ENCODE results near the gene UPF2. TPM values are rescaled to one million over a fixed set of nuclear protein-coding genes. Genes with fewer than 3 reads are reported as not detected.

UPF2 gene
- total and polyA plus RNA-seq, 2 of the 4 experiments (the other 2 are of a cell fraction), result 9.2 to 14.3 TPM

GRCh38 chr10:12067336-12067735 lies 24.7 kb upstream of the UPF2 start:
- Histone ChIP-seq H3K4ac (ENCODE audit: low read depth, low read length) (peak overlapping the region; percentile 68; the same call in 1 of the 2 replicates), H3K36me3 (ENCODE audit: control insufficient read depth, insufficient read depth, low read length) (no peaks in the 10 kb centered on the region), H2AK9ac (replicated peaks; ENCODE audit: low read depth, low read length, poor library complexity) (no peak overlapping the region), H4K5ac (ENCODE audit: low read depth, low read length) (no peak overlapping the region; the same call in 1 of the 2 replicates), H4K91ac (ENCODE audit: insufficient read depth, low read depth, low read length) (no peak overlapping the region), H3K14ac (replicated peaks; ENCODE audit: low read depth, low read length) (0 out of 2 replicates have a peak overlapping the region, but pooled peaks have one; percentile 78), H2BK5ac (ENCODE audit: low read depth, low read length, poor library complexity, severe bottlenecking) (peak overlapping the region; percentile 85), H2AFZ (replicated peaks; ENCODE audit: low read length, poor library complexity) (peak overlapping the region; percentile 66), H3K4me3 (ENCODE audit: insufficient read depth, low read depth, low read length) (no peak overlapping the region), H3K9me1 (ENCODE audit: insufficient read depth, low read length) (peaks cover 12% of the 10 kb centered on the region; the same call in 1 of the 2 replicates), H3K27me3 (ENCODE audit: control insufficient read depth, insufficient read depth, low read length) (no peaks in the 10 kb centered on the region), H3K9me3 (ENCODE audit: control insufficient read depth, insufficient read depth, low read length) (no peaks in the 10 kb centered on the region), H3K4me1 (ENCODE audit: control insufficient read depth, insufficient read depth, low read length) (peaks cover 4% of the 10 kb centered on the region), H3K23ac (ENCODE audit: low read depth, low read length) (peak overlapping the region; percentile 78; the same call in 1 of the 2 replicates), H4K8ac (ENCODE audit: low read depth in 2 of 2, low read length in 2 of 2) (peak overlapping the region in 1 of 2 experiments; percentile 88; a peak in 2 of 4 replicates), H2BK20ac (ENCODE audit: low read depth, low read length) (peak overlapping the region; percentile 4; the same call in 1 of the 2 replicates), H2AK5ac (ENCODE audit: low read depth, low read length) (peak overlapping the region; percentile 81; the same call in 1 of the 2 replicates), H3K27ac (ENCODE audit: insufficient read depth, low read length) (peak overlapping the region; percentile 41; the same call in 1 of the 2 replicates), H3K18ac (ENCODE audit: low read depth, low read length) (no peak overlapping the region), H3K4me2 (ENCODE audit: low read depth, low read length) (peak overlapping the region; percentile 27; the same call in 1 of the 2 replicates), H3K79me1 (ENCODE audit: low read depth in 1 of 2, low read length in 2 of 2) (peaks cover 14 to 32% of the 10 kb centered on the region in 2 experiments), H2BK15ac (ENCODE audit: low read depth, low read length) (no peak overlapping the region), H3K9ac (ENCODE audit: low read depth, low read length) (no peak overlapping the region), H4K20me1 (ENCODE audit: insufficient read depth, low read length) (no peaks in the 10 kb centered on the region), H3K56ac (ENCODE audit: extremely low read depth, insufficient read depth, low read length) (no peak overlapping the region), H2BK120ac (ENCODE audit: low read depth, low read length) (peak overlapping the region; percentile 33; the same call in 1 of the 2 replicates)
- dilution Hi-C loops (cut with HindIII; ENCODE audit: low sequenced_read_pairs, unreplicated experiment) (no loop called here), in situ Hi-C loops (cut with MboI; ENCODE audit: low sequenced_read_pairs) (no loop called here), intact Hi-C loops (cut with micrococcal nuclease) (no loop called here)
- TF ChIP-seq NFE2L2 (IDR thresholded peaks at IDR 0.05; ENCODE audit: low read depth, low read length) (no peak), FOS (IDR thresholded peaks at IDR 0.05; ENCODE audit: low read depth, low read length) (peak; percentile 62)
- DNase-seq (peak; percentile 93), ATAC-seq (ENCODE audit: low read depth) (peak; percentile 34)
- ChIA-PET POLR2A (ENCODE audit: unreplicated experiment) (no interaction called here), CTCF (no interaction called here)
- no TSS peak for BruUV-seq (replicated peaks)
- no CpG with 5 or more reads among the region's 2 CpGs for WGBS, 2 experiments (ENCODE audit: extremely low coverage in 2 of 2, insufficient read length in 1 of 2)
